ENCODE data around the gene KPNA2.
"Not testable (repeated sequence)": the region's sequence is repeated elsewhere in the genome, so short reads cannot be mapped to it uniquely, and the experiment has no call there.

Gene KPNA2

GRCh38 chr17:68020409-68020756 lies 15.2 kb upstream of the KPNA2 start:
- DNase-seq = no peak

DNA sequence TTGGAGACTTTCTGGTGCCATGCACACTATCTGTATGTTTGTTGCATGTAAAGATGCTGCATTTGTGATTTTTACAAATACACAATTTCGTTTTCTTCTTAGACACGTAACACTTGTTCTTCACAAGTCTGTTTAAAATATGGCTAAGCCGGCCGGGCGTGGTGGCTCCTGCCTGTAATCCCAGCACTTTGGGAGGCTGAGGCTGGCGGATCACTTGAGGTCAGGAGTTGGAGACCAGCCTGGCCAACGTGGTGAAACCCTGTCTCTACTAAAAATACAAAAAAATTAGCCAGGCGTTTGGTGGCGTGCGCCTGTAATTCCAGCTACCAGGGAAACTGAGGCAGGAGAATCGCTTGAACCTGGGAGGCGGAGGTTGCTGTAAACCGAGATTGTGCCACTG lies 14.7 kb upstream of the KPNA2 start:
- not testable (repeated sequence) for DNase-seq

- no peak for DNase-seq
These were observed 13.6 kb upstream of the KPNA2 start for GRCh38 chr17:68021963-68022362.

GRCh38 chr17:68022547-68022946 lies 13.0 kb upstream of the KPNA2 start:
- DNase-seq = not testable (repeated sequence)

DNA sequence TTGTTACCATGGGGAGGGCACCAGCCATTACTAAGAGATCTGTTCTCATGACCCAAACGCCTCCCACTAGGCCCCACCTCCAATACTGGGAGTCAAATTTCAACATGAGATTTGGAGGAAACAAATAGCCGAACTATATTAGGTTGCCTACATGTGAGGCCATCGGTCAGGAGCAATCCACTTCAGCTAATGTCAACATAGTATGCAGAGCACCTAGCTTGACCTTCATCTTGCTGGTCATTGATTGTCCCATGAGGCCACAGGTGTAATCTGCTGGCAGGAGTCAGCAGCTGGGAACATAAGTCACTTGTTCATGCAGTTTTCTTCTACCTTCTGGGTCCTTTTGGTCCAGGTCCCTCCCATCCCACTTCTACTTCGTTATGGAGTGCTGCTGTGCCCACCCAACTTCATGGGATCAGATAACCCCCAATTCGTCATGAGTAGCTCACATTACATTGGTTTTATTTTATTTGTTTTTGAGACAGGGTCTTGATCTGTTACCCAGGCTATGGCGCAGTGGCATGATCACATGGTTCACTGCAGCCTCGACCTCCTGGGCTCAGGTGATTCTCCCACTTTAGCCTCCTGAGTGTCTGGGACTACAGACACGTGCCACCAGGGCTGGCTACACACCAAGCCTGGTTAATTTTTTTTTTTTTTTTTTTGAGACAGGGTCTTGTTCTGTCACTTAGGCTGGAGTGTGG lies 5.9 kb upstream of the KPNA2 start:
- DNase-seq = no peak

DNA sequence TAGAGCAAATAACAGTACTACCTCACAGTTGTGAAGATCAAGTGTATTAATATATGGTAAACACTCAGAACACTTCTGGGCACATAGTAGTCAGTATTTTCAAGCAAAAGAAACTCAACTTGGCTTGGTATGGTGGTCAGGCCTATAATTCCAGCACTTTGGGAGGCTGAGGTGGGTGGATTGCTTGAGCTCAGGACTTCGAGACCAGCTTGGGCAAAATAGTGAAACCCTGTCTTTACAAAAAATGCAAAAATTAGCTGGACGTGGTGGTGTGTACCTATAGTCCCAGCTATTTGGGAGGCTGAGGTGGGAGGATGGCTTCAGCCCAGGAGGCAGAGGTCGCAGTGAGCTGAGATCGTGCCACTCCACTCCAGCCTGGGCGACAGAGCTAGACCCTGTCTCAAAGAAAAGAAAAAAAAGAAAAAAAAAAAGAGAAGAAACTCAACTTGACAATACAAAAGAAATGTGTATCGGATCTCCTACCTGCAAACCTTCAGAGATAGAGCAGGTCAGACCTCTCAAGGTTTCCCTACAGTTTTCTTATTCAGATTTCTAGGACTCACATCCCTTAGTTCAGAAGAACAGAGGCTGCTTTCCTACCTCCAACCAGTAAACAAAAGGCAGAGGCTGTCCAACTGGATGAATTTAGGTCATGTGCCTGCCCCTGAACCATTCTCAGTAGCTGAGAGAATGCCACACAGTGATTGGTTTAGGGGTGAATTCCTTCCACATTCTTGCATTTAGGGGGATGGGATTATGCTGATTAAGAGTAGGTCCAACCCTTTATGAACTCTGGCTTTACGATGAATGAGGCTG lies 1.7 kb upstream of the KPNA2 start:
- DNase-seq = peak in 1 of 2 experiments; percentile 29

- DNase-seq = no peak
These were observed 1.1 kb upstream of the KPNA2 start for GRCh38 chr17:68034452-68034776.

DNA sequence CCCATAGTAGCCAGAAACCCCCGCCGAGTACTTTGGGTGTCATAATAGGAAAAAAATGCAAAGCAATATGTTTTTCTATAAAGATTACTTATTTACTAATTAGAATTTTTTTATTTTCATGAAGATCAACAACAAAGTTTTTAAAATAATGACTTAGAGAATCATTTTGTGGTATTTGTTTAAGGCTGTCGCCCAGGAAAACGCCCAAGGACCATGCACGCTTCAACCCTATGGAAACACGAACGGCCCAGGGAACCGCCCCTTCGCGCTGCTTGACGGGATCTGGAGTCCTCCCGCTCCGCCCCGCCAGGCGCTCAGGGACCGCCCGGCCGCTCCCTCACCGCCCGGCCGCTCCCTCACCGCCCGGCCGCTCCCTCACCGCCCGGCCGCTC lies 408 bp upstream of the KPNA2 start:
- peak; percentile 96 to 97 for DNase-seq

DNA sequence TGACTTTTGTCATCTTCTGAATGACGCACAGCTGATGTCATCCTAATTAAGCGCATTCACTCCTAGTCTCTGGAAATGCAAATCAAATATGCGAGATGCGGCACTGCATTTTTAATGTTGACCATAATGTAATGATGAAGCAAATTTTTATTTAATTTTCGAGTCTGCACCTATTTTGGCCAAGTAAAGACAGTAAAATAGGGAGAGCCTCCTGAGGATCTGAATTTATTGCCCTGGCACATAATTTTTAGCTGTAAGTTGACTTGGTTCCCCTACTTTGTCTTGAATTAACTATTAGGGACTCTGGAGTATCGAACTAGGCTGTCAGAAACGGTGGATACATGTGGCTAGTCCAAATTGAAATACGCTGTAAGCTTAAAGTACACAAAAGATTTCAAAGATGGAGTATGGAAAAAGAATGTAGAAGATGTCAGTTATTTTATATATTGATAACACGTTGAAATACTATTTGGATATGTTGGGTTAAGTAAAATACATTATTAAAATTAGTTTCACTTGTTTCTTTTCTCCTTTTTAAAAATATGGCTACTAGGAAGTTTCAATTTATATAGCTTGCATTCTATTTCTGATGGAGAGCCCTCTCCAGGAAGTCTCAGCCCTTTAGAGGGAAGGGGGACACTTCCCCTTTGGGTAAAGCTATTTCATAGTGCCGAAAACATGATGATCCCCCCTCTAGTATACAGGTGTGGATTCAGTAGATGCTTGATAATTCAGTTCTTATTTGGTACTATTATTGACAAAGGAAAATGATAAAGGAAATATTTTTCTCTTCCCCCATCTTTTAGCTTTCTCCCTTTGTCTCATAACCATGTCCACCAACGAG lies 991 bp downstream of the KPNA2 start:
- DNase-seq = peak in 1 of 2 experiments; percentile 39

DNA sequence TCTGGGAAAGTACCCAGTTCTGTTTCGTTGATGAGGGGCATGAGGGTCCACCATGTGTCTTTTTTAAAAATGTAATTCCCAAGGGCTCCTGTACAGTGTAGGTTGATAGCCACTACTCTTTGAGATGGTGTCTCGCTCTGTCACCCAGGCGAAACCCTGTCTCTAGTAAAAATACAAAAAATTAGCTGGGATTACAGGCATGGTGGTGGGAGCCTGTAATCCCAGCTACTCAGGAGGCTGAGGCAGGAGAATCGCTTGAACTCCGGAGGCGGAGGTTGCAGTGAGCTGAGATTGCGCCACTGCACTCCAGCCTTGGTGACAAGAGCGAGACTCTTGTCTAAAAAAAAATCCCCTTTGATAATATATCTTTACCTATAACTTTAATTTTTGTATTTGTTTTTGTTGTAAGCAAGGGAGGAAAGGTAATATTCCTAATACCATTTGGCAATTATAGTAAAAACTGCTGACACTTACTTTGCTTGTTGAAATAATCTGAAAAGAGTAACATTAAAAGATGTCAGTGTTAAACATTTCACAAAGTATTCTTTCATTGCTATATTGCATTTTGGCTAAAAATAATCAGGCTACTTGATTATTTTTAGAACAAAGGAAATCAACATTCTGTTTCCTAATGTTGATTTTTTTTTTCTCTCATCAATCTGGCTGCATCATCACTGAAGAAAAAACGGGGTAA lies 11.8 kb downstream of the KPNA2 start:
- DNase-seq = no peak

DNA sequence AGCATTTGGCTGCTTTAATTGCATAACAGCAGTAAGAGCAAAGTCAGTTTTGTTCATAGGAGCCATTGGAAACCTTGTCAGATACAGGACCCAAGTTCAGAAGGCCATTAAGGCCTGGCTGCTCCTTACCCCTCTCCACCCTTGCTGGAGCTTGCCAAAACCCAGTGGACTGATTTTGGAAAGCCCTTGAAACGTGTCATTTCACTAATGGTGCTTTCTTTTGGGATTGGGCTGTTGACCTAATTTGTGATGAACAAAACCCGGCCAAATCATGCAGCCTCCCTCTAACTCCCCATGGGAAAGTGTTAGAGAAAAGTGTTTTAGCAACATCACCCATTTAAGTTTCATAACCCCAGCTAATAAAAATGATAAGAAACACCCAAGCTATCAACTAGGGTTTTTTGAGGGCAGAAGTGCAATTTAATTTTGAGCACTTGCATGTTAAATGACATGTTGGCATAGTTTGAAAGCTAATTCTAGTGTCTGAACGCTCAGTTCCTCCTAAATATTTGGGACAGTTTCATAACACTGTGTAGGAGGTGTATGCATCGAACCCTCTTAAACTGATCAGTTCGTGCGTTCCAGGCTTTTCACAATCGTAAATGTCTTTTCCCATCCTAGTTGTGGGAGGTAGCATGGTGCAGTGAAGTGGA lies 12.5 kb downstream of the KPNA2 start:
- not testable (repeated sequence) for DNase-seq

GRCh38 chr17:68048996-68049395 lies 13.5 kb downstream of the KPNA2 start:
- DNase-seq = peak in 1 of 2 experiments; percentile 28

DNA sequence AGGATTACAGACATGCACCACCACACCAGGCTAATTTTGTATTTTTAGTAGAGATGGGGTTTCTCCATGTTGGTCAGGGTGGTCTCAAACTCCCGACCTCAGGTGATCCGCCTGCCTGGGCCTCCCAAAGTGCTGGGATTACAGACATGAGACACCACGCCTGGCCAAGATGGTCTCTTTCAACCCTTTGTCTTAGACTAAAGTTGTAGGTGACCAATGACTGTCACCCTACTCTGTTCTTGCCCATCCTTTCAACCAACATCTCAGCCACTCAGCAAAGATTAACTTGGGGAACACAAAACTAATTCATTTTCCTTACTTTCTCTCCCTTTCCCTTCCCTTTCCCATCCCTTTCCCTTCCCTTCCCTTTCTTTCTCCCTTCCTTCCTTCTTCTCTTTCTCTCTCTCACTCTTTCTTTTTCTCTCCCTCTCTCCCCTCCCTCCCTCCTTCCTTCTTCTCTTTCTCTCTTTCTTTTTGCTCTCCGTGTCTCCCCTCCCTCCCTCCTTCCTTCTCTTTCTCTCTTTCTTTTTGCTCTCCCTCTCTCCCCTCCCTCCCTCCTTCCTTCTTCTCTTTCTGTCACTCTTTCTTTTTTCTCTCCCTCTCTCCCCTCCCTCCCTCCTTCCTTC lies 14.4 kb downstream of the KPNA2 start:
- not testable (repeated sequence) for DNase-seq

DNA sequence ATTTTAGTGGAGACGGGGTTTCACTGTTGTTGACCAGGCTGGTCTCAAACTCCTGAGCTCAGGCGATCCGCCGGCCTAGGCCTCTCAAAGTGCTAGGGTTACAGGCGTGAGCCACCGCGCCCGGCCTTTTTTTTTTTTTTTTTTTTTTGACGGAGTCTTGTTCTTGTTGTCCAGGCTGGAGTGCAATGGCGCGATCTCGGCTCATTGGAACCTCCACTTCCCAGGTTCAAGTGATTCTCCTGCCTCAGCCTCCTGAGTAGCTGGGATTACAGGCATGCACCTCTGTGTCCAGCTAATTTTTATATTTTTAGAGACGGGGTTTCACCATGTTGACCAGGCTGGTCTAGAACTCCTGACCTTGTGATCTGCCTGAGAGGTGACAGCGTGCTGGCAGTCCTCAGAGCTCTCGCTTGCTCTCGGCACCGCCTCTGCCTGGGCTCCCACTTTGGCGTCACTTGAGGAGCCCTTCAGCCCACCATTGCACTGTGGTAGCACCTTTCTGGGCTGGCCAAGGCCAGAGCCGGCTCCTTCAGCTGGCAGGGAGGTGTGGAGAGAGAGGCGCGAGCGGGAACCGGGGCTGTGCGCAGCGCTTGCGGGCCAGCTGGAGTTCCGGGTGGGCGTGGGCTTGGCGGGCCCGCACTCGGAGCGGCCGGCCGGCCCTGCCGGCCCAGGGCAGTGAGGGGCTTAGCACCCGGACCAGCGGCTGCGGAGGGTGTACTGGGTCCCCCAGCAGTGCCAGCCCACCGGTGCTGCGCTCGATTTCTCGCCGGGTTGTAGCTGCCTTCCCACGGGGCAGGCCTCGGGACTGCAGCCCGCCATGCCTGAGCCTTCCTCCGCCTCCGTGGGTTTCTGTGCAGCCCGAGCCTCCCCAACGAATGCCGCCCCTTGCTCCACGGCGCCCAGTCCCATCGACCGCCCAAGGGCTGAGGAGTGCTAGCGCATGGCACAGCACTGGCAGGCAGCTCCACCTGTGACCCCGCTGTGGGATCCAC lies 16.1 kb downstream of the KPNA2 start:
- DNase-seq = not testable (repeated sequence)

GRCh38 chr17:68052810-68053209 lies 17.3 kb downstream of the KPNA2 start:
- no peak for DNase-seq

DNA sequence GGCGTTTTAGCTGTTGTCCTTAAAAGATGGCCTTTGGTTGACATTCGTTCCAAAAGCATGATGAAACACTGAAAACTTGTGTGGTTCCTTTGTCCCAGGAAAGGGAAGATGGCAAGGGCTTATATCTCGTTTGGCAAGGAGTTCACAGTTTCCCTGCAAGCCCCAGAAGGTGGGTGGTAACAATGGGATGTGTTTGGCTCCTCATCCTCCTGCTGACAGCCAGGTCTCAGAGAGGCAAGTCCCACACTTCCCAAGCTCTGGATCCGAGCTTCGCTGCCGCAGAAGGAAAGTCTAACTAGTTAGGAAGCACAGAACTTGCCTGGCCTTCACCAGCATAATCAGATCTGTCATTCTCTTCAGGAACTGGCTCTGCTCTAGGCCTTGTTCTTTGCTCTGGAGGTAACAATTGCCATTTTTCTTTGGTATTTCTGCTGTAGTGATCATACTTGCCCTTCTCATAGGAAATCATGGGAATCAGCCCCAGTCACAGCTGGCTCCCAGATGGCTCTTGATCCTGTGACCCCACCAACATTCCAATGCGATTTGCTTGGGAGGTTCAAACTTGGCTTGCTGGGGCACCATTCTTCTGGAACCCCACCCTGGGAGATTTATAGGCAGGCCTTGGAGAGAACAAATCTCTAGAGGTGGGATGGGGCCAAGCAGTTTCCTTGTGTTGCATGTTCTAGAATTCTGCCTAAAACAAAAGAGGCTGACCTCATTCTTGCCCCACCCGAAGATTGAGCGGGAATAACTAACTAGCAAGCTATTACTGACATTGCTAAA lies 17.9 kb downstream of the KPNA2 start:
- DNase-seq = no peak

- peak in 1 of 2 experiments; percentile 23 for DNase-seq
These were observed 18.9 kb downstream of the KPNA2 start for GRCh38 chr17:68054296-68054900.

GRCh38 chr17:68057531-68057952 lies 22.0 kb downstream of the KPNA2 start:
- no peak for DNase-seq

GRCh38 chr17:68060336-68060735 lies 24.8 kb downstream of the KPNA2 start:
- no peak for DNase-seq
